HG03175 (cell line): Measurements from ENCODE around the gene CTXN1.
A peak's percentile ranks its signal among the peaks of the same experiment; 100 is the strongest.
"Not testable (repeated sequence)": the region's sequence is repeated elsewhere in the genome, so short reads cannot be mapped to it uniquely, and the experiment has no call there.

Experiments
- ATAC-seq: cut with Tn5 transposase; IDR thresholded peaks from one replicate; pipeline ENCODE4 v1.9.1; 2021; ENCODE audit warnings: mild to moderate bottlenecking, moderate library complexity; ENCODE audit not compliant: unreplicated experiment

CTXN1 gene

GRCh38 chr19:7926727-7927604 is 1.0 kb upstream of the CTXN1 start:
- no peak for ATAC-seq

- no peak for ATAC-seq
These were observed 624 bp downstream of the CTXN1 start for GRCh38 chr19:7925171-7925851.

DNA sequence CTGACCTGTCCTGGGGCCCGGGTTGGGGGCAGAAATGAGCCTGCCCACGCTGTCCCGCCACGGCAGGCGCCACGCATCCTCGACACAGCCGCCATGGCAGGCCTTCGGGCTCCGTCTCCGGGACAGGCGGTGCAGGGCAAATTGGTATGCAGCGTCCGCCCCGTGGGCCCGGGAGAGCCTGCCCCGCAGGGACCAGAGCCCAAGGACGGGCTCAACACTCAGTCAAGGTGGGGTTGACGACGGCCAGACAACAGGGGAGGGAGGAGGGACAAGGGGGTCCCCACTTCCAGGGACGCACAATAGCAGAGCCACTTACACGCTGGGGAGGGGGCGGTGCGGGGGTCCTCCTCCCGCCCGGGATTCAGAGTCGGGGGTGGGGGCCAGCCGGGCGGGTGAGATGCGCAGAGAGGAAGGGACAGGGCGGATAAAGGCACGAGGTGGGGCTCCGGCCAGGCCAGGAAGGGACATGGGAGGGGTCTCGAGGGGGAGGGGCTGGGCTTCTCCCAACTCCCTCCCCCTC is 1.2 kb downstream of the CTXN1 start:
- no peak for ATAC-seq

GRCh38 chr19:7924241-7924640 is 1.7 kb downstream of the CTXN1 start:
- no peak for ATAC-seq

GRCh38 chr19:7923295-7924191 is 2.4 kb downstream of the CTXN1 start:
- no peak for ATAC-seq

DNA sequence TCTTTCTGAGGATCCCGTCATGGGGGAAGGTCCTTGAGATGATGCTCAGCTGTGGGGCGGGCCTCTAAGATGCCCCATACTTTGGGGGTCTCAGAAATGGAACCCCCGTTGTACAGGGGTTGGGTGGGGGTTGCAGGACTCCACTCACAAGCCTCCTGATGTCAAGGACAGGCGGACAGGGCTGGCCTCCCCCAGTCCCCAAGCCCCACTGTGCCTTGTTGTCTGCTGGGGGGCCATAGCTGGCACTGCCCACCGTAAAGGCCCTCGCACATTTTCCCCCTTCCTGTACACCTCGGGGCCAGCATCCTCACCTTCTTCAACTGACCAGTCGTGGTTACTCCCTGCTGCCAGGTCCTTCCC is 3.1 kb downstream of the CTXN1 start:
- no peak for ATAC-seq

DNA sequence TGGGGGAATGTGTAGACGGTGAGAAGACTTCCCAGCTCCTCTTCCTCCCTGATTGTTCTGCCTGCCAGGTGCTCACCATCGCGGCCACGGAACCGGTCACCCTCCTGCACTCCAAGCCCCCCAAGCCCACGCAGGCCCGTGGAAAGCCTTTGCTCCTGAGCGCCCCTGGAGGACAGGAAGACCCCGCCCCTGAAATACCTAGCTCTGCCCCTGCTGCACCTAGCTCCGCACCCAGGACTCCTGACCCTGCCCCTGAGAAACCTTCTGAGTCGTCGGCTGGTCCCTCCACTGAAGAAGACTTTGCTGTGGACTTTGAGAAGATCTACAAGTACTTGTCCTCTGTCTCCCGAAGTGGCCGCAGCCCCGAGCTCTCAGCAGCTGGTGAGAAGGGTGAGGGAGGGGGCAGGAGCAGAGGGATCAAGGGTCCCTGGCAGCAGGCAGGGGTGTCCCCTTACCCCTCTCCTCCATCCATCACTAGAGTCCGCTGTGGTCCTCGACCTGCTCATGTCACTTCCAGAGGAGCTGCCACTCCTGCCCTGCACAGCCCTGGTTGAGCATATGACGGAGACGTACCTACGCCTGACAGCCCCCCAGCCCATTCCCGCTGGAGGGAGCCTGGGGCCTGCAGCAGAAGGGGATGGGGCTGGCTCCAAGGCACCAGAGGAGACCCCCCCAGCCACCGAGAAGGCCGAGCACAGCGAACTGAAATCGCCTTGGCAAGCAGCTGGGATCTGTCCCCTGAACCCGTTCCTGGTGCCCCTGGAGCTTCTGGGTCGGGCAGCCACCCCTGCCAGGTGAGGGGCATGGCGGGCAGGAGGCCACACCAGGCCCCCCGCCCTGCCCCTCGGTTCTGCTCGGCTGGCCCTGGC is 3.7 kb downstream of the CTXN1 start:
- no peak for ATAC-seq

DNA sequence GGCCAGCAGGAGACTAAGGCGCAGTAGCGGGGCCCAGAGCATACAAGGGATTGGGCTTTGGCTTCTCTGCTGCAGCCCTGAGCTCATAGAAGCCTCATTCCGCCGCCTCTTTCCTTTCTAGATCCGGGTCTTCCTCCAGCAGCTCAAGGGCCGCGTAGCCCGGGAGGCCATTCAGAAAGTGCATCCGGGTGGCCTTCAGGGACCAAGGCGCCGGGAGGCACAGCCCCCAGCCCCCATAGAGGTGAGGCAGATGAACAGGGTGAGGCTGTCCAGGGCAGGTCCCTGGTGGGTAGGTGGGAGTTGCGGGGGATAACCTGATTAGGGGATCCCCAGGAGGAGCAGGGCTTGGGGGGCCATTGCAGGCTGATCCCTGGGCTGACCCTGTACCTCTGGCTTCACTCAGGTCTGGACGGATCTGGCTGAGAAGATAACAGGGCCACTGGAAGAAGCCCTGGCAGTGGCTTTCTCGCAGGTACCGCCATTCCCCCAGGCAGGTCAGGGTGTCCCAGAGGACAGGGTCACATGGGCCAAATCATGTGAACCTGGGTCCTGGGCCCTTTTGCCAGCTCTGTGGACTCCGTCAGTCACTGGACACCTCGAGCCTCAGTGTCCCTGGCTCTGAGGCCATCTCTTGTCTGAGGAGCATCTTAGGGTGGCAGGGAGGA is 4.5 kb downstream of the CTXN1 start:
- no peak for ATAC-seq

DNA sequence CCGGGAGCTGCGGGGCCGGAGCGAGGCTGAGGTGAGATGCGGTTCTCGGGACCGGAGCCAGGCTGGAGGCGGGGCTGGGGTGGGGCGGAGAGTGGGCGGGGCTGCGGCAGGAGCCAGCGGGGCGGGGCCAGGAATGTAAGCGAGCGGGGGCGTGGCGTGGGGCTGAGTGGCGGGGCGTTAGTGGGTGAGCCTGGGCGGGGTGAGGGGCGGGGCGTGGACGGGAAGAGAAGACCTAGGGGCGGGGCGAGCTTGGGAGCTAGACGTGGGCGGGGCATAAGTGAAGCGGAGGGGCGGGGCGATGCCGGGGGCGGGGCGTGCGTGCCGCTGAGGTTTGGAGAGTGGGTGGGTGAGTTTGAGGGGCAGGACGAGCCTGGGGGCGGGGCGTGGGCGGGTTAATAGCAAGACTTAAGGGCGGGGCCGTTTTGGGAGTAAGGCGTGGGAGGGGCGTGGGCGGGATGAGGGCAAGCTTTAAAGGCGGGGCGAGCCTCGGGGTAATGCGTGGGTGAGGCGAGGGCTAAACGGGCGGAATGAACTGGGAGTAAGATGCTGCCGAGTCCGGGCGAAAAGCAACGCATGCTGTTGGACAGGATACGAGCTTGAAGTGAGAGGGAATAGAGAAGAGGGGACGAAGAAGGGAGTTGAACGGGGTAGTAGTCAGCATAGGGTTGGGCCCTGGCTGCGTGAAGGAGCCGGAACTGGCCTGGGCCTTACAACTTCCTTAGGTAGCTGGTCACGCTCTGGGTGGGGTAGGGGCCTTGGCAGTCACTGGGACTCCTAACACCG is 5.2 kb downstream of the CTXN1 start:
- ATAC-seq: peak; percentile 38

DNA sequence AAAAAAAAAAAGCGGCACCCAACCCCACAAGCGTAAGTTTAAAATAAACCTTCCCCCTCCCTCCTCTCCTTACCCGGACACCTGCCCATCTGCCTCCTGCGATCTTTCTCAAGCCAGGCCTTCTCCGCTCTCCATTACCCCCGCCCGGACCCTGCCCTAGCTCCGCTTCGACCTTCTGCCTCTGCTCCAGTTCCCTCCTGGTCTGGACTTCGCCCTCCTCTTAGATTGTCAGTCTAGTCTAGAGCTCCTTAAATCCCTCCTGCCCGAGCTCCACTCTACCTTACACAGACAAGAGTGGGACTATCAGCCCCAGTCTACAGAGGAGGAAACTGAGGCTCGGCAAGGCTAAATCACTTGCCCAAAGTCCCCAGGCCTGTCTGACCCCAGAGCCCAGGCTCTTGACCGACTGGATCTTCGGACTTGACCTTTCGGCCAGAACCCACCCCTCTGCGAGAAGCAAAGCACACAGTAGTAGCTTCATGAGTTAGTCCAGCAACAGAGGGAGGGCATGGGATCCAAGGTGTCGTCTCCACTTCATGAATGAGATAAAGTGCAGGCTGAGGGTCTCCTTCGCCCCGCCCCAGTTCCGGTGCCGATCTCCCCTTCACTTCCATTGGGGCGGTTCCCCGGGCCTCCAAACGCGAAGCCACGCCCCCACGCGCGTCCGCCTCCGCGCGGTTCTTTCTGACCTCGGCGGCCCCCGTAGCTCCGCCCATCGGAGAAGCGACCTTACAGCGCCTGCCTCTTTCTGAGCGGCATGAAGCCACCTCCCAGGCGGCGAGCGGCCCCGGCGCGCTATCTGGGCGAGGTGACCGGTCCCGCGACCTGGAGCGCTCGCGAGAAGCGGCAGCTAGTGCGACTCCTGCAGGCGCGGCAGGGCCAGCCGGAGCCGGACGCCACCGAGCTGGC is 6.1 kb downstream of the CTXN1 start, which contains the start of gene SNAPC2:
SNAPC2 (plus strand) TSS at position 729 of the 909 bp plus-strand sequence; CDS start at position 758, 29 bp downstream.
- ATAC-seq: peak; percentile 64

- no peak for ATAC-seq
These were observed 7.1 kb downstream of the CTXN1 start for GRCh38 chr19:7918615-7919421.

DNA sequence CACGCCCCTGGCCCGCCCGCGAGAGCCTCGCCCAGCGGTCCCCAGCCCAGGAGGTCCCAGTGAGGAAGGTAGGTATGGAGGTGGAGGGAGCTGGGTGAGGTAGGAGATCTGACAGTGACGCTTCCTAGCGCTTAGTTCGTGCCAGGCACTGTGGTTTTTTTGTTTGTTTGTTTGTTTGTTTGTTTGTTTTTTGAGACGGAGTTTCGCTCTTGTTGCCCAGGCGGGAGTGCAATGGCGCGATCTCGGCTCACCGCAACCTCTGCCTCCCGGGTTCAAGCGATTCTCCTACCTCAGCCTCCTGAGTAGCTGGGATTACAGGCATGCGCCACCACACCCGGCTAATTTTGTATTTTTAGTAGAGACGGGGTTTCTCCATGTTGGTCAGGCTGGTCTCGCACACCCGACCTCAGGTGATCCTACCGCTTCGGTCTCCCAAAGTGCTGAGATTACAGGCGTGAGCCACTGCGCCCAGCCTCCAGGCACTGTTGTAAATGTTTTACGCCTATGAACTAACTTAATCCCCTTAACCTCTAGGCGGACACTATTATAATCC is 7.8 kb downstream of the CTXN1 start:
- ATAC-seq: not testable (repeated sequence)

- ATAC-seq: no peak
These were observed 8.5 kb downstream of the CTXN1 start for GRCh38 chr19:7917267-7918061.

- ATAC-seq: no peak
These were observed 9.0 kb downstream of the CTXN1 start for GRCh38 chr19:7916955-7917266.

GRCh38 chr19:7916103-7916954 is 9.6 kb downstream of the CTXN1 start:
- ATAC-seq: no peak
